Measurements from ENCODE around the gene GPX6.
"Not testable (repeated sequence)": the region's sequence is repeated elsewhere in the genome, so short reads cannot be mapped to it uniquely, and the experiment has no call there.

Gene GPX6

DNA sequence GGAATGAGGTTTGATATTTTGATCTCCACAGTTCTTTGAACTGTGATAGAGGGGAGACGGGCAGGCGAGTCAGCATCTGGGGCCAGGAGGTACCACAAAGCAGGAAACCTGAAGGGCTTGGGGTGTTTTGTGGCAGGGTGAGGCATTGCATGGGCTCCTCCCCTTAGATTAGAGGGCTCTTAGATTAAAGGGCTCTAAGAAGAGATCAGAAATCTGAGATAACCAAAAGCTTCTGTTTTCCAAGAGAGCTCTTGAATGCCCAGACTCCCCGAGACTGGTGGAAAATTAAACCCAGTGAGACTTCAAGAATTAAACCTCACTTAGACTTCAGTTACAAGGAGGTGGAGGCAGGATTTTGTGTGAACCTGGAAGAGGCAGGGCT lies 7.6 kb upstream of the GPX6 start:
- DNase-seq (ENCODE audit: low read depth) = no peak

GRCh38 chr6:28522594-28523240 lies 7.1 kb upstream of the GPX6 start:
- no peak for DNase-seq (ENCODE audit: low read depth)

DNA sequence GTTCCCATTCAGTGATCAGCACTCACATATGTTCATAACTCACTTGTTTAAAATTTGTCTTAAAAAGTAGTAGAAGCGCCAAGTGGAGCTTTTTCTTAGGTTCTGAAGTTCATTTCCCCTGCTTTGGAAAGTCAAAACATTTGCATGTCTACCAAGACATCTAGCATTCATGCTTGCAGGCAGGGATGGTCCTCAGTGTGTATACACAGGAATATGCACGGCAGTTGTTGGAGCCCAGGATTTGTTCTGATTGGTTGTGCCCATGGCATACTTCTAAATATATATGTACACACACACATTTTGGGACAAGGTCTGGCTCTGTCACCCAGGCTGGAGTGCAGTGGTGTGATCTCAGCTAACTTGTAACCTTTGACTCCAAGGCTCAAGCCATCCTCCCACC lies 2.4 kb upstream of the GPX6 start:
- no peak for DNase-seq (ENCODE audit: low read depth)

DNA sequence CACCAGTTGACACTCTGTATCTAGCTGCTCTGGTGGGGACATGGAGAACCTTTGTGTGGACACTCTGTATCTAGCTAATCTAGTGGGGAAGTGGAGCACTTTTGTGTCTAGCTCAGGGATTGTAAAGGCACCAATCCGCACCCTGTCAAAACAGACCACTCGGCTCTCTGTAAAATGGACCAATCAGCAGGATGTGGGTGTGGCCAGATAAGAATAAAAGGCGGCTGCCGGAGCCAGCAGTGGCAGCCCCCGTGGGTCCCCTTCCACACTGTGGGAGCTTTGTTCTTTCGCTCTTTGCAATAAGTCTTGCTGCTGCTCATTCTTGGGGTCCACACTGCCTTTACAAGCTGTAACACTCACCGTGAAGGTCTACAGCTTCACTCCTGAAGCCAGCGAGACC lies 3.2 kb downstream of the GPX6 start:
- not testable (repeated sequence) for DNase-seq (ENCODE audit: low read depth)

GRCh38 chr6:28511628-28512300 lies 3.8 kb downstream of the GPX6 start:
- no peak for DNase-seq (ENCODE audit: low read depth)

DNA sequence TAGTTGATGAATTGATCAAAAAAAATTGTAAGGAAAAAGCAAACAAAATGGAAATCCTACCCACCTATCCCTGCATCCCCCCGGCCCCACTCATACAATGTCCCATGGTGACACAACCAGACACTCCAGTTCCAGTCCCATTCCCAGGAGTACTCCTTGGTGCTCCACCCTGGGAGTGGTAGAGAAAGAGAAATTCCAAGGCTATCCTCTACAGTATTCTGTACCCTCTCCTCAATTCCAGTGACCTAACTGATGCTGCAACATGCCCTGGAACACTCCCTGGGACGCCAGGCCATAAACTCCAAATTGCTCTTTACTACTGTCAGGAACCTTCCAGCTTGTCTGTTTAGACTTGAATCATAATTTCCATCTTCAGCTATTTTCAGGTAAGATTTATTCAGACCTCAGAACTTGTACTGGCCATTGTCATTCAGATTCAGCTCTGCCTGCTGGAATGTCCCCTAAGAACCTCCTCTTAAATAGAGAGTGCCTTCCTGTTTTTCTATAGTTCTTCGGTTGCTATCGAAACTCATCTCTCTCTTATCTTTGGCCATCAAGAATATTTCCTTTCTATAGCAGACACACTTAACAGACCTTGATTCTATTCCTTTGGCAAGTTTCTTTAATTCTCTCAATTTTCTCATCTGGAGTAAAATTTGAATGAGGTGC lies 8.7 kb downstream of the GPX6 start:
- no peak for DNase-seq (ENCODE audit: low read depth)

- no peak for DNase-seq (ENCODE audit: low read depth)
These were observed 9.9 kb downstream of the GPX6 start for GRCh38 chr6:28505733-28506132.

GRCh38 chr6:28502709-28503305 lies 12.8 kb downstream of the GPX6 start:
- not testable (repeated sequence) for DNase-seq (ENCODE audit: low read depth)

GRCh38 chr6:28502136-28502535 lies 13.5 kb downstream of the GPX6 start:
- not testable (repeated sequence) for DNase-seq (ENCODE audit: low read depth)

DNA sequence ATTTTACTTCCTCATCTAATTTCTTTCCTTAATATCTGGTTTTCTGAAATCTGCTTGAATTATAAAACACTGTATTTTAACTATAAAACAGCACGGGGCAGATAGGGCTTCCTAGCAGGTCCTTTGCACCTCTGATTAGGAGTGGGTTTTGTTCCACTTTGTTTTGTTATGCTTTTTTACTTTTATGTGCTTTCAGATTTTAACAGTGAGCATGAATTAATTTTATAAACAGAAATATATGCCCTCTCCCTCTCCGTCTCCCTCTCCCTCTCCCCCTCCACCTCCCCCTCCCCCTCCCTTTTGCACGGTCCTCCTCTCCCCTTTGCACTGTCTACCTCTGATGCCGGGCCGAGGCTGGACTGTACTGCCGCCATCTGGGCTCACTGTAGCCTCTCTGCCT lies 14.3 kb downstream of the GPX6 start:
- no peak for DNase-seq (ENCODE audit: low read depth)

DNA sequence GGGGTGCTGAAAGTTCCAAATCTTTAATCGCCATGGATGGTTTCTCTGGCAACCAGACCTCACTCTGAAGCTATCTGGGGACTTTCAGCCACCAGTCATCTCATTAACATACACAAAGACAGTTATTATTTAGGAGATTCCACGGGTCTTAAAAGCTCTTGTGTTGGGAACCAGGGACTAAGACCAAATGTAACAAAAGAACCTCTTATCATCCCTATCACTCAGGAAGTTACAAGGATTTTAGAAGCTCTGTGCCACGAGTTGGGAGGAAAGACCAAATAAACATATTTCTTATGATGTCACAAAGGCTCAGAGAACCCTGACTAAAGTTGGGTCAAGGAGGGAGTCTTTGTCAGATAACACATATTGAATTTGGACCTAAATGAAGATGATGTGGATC lies 17.7 kb downstream of the GPX6 start:
- no peak for DNase-seq (ENCODE audit: low read depth)

- no peak for DNase-seq (ENCODE audit: low read depth)
These were observed 18.3 kb downstream of the GPX6 start for GRCh38 chr6:28497306-28497705.

- DNase-seq (ENCODE audit: low read depth) = no peak
These were observed 19.4 kb downstream of the GPX6 start for GRCh38 chr6:28496099-28496779.

- no peak for DNase-seq (ENCODE audit: low read depth)
These were observed 23.6 kb downstream of the GPX6 start for GRCh38 chr6:28491984-28492317.

DNA sequence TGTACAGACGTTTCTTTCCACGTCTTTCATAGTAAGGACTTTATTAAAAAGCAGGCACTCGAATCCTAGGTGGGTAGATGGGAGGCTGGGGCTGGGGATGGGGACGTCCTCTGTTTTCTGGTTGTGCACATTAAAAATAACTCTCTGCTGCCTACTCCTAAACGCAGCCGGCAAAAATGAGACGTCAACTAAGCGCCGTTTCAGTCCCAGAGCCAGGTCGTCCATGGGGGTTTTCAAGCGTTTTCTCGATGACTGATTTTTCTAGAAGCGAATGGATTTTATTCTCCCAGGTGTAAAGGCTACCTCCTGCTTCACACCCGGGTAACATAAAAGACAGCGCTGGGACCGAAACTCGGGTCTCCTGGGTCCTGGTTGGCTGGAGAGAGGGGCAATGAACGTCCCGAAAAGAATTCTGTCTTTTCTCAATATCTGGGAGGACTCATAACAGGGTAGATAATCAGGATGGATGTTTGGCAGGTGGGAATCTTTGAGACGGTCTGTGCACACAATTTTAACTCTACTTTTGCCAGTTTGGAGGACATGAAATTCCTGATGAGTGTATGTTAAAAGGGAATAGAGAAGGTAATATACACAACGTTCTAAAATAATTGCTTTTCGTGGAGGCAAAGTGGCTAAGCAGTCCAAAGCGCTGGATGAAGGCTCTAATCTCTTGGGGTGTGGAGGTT lies 25.2 kb downstream of the GPX6 start:
- DNase-seq (ENCODE audit: low read depth) = no peak

DNA sequence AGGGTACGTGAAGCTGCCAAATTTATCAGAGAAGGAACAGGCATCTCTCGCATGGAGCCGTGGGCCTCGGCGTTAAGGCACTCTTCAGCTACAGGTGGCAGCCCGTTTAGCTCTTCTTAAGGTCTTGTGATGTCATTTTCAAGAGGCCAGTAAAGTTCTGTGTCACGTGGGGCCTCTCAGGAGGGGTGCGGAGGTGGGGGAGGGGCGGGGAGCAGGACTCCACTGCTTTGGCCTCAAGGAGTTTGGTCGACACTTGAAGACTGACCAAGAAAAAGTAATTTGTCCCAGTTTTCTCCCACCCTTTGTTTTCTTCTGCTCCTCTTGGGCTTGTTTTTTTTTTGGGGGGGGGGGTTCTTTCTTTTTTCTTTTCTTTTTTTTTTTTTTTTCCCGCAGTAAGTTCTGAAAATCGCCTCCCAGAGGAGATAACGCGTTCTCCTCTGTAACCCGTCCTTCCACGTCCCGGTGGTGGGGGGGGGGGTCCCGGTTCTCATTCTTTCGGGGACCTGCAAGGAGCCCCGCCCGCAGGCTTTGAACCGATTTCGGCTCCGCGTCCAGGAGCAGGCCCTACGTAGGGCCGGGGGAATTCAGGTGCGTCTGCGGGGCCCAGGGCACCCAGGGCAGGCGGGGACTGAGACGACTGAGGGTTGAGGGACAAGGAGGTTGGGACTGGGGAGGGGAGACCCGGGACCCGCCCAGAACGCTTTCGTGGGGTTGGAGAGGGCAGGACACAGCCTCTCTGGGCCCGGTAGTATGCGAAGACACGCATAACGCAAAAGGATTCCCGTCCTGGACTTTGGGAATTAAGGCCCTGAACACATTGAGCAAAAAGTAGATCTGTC lies 26.0 kb downstream of the GPX6 start:
- peak; percentile 8 for DNase-seq (ENCODE audit: low read depth)

- no peak for DNase-seq (ENCODE audit: low read depth)
These were observed 26.7 kb downstream of the GPX6 start for GRCh38 chr6:28488916-28489365.

DNA sequence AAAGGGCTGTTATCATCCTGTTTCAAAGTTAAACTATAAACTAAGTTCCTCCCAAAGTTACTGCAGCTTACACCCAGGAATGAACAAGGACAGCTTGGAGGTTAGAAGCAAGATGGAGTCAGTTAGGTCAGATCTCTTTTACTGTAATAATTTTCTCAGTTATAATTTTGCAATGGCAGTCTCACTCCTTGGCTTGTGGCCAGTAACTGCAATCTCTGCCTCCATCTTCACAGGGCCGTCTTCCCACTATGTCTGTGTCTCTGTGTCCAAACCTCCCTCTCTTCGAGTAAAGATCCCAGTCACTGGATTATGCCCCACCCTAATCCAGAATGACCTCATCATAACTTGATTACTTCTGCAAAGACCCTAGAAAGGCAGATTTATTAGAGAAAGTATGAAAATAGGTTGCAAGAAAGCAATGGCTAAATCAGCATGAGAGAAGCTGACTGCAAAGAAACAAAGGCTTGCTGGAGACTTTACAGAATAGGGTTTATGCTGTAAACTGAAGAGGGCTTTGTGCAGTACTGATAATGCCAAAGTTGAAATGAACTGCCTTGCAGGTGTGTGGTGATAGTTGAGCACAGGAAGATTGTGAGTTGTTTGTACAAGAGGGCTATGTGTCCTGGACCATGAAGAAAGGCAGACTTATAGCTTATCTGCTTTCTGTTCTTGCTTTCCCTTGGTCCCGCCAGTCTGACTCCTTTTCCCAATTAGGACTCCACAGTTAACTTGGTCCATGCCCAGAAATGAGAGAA lies 28.4 kb downstream of the GPX6 start:
- no peak for DNase-seq (ENCODE audit: low read depth)

DNA sequence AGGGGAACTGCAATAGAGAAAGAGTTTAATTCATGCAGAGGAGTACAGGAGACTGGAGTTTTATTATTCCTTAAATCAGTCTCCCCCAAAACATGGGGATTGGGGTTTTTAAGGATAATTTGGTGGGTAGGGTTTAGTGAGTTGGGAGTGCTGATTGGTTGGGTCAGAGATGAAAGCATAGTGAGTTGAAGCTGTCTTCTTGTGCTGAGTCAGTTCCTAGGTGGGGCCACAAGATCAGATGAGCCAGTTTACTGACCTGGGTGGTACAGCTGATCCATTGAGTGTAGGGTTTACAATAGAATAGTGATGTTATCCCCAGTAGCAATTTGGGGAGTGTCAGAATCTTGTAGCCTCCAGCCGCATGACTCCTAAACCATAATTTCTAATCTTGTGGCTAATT lies 29.1 kb downstream of the GPX6 start:
- DNase-seq (ENCODE audit: low read depth) = no peak

- no peak for DNase-seq (ENCODE audit: low read depth)
These were observed 30.1 kb downstream of the GPX6 start for GRCh38 chr6:28485482-28485881.
